ENCODE measurements around the gene PFKFB1. TPM values are rescaled to one million over a fixed set of nuclear protein-coding genes. Genes with fewer than 3 reads are reported as not detected.

The PFKFB1 gene
- total RNA-seq, 1 donor from 2014 or later, result 0.77 TPM

- Mint-ChIP-seq H3K27ac (no peak overlapping the region), H3K27me3 (no peaks in the 10 kb centered on the region), H3K4me1 (ENCODE audit: low read depth) (peaks cover 10% of the 10 kb centered on the region), H3K36me3 (ENCODE audit: insufficient read depth) (no peaks in the 10 kb centered on the region), H3K4me3 (ENCODE audit: low read depth) (no peak overlapping the region), H3K9me3 (ENCODE audit: low read depth) (peaks cover 16% of the 10 kb centered on the region)
- no peak for DNase-seq (ENCODE audit: low spot score, unreplicated experiment)
- no peak for TF ChIP-seq CTCF (IDR thresholded peaks at IDR 0.05; ENCODE audit: unreplicated experiment)
Measured at GRCh38 chrX:55029291-55029690, 35.3 kb upstream of the PFKFB1 start.

GRCh38 chrX:55028611-55029010 lies 34.6 kb upstream of the PFKFB1 start:
- Mint-ChIP-seq H3K36me3 (ENCODE audit: insufficient read depth) (no peaks in the 10 kb centered on the region), H3K4me3 (ENCODE audit: low read depth) (no peak overlapping the region), H3K27ac (no peak overlapping the region), H3K27me3 (no peaks in the 10 kb centered on the region), H3K4me1 (ENCODE audit: low read depth) (peaks cover 10% of the 10 kb centered on the region), H3K9me3 (ENCODE audit: low read depth) (peaks cover 16% of the 10 kb centered on the region)
- TF ChIP-seq CTCF (IDR thresholded peaks at IDR 0.05; ENCODE audit: unreplicated experiment), result no peak
- no peak for DNase-seq (ENCODE audit: low spot score, unreplicated experiment)

GRCh38 chrX:55028040-55028439 lies 34.1 kb upstream of the PFKFB1 start:
- H3K9me3 Mint-ChIP-seq (ENCODE audit: low read depth), result peaks cover 16% of the 10 kb centered on the region
- no peaks in the 10 kb centered on the region for H3K36me3 Mint-ChIP-seq (ENCODE audit: insufficient read depth)
- H3K4me1 Mint-ChIP-seq (ENCODE audit: low read depth), result peaks cover 6% of the 10 kb centered on the region
- H3K27ac Mint-ChIP-seq, result no peak overlapping the region
- H3K27me3 Mint-ChIP-seq, result no peaks in the 10 kb centered on the region
- no peak for TF ChIP-seq CTCF (IDR thresholded peaks at IDR 0.05; ENCODE audit: unreplicated experiment)
- no peak overlapping the region for H3K4me3 Mint-ChIP-seq (ENCODE audit: low read depth)
- no peak for DNase-seq (ENCODE audit: low spot score, unreplicated experiment)

GRCh38 chrX:55026840-55027239 lies 32.9 kb upstream of the PFKFB1 start:
- no peak overlapping the region for H3K4me3 Mint-ChIP-seq (ENCODE audit: low read depth)
- H3K9me3 Mint-ChIP-seq (ENCODE audit: low read depth), result peaks cover 13% of the 10 kb centered on the region
- H3K27me3 Mint-ChIP-seq, result no peaks in the 10 kb centered on the region
- DNase-seq (ENCODE audit: low spot score, unreplicated experiment), result no peak
- H3K27ac Mint-ChIP-seq, result no peak overlapping the region
- peaks cover 3% of the 10 kb centered on the region for H3K4me1 Mint-ChIP-seq (ENCODE audit: low read depth)
- no peak for TF ChIP-seq CTCF (IDR thresholded peaks at IDR 0.05; ENCODE audit: unreplicated experiment)
- H3K36me3 Mint-ChIP-seq (ENCODE audit: insufficient read depth), result no peaks in the 10 kb centered on the region

GRCh38 chrX:55026143-55026542 lies 32.2 kb upstream of the PFKFB1 start:
- Mint-ChIP-seq H3K27me3 (no peaks in the 10 kb centered on the region), H3K9me3 (ENCODE audit: low read depth) (peaks cover 13% of the 10 kb centered on the region), H3K4me1 (ENCODE audit: low read depth) (peaks cover 3% of the 10 kb centered on the region), H3K27ac (no peak overlapping the region), H3K36me3 (ENCODE audit: insufficient read depth) (no peaks in the 10 kb centered on the region), H3K4me3 (ENCODE audit: low read depth) (no peak overlapping the region)
- no peak for TF ChIP-seq CTCF (IDR thresholded peaks at IDR 0.05; ENCODE audit: unreplicated experiment)
- no peak for DNase-seq (ENCODE audit: low spot score, unreplicated experiment)

All from progenitor cell of endocrine pancreas (in vitro differentiated cells).